H9 (cell line): Measurements from ENCODE around the gene E4F1. TPM values are rescaled to one million over a fixed set of nuclear protein-coding genes. Genes with fewer than 3 reads are reported as not detected.
A peak's percentile ranks its signal among the peaks of the same experiment; 100 is the strongest.

Experiments
- DNase-seq: peaks from one replicate; pipeline ENCODE4 v3.0.0-alpha.2; 2017
- H2AFZ ChIP-seq: one replicate; pipeline ENCODE4 v1.6.1; 2013; ENCODE audit warnings: mild to moderate bottlenecking, low read length, control low read depth, moderate library complexity
- H2AK5ac ChIP-seq: 2 replicates; pipeline ENCODE4 v1.6.1; 2013; ENCODE audit warnings: low read length, control low read depth, mixed read lengths; ENCODE audit not compliant: insufficient read length
- H2BK120ac ChIP-seq: one replicate; pipeline ENCODE4 v1.6.1; 2013; ENCODE audit warnings: low read depth, mild to moderate bottlenecking, low read length, control low read depth, inconsistent platforms; ENCODE audit not compliant: poor library complexity, severe bottlenecking
- H2BK12ac ChIP-seq: 2 replicates; pipeline ENCODE4 v1.6.1; 2013; ENCODE audit warnings: low read length, control low read depth, mixed read lengths, low read depth; ENCODE audit not compliant: insufficient read length
- H2BK15ac ChIP-seq: 2 replicates; pipeline ENCODE4 v1.6.1; 2013; ENCODE audit warnings: low read depth, low read length, control low read depth
- H2BK20ac ChIP-seq: one replicate; pipeline ENCODE4 v1.6.1; 2013; ENCODE audit warnings: low read depth, mild to moderate bottlenecking, low read length, control low read depth, inconsistent platforms; ENCODE audit not compliant: poor library complexity, severe bottlenecking
- H2BK5ac ChIP-seq: 2 replicates; pipeline ENCODE4 v1.6.1; 2013; ENCODE audit warnings: low read length, control low read depth, mixed read lengths; ENCODE audit not compliant: insufficient read length
- H3K14ac ChIP-seq: 2 replicates; pipeline ENCODE4 v1.6.1; 2013; ENCODE audit warnings: low read length, control low read depth; ENCODE audit not compliant: insufficient read depth
- H3K18ac ChIP-seq: 2 replicates; pipeline ENCODE4 v1.6.1; 2013; ENCODE audit warnings: low read depth, mild to moderate bottlenecking, mixed read lengths, low read length, control low read depth; ENCODE audit not compliant: insufficient read length
- H3K23ac ChIP-seq: 2 replicates; pipeline ENCODE4 v1.6.1; 2013; ENCODE audit warnings: low read length, control low read depth, mixed read lengths, low read depth; ENCODE audit not compliant: insufficient read length
- H3K23me2 ChIP-seq: 2 replicates; pipeline ENCODE4 v1.6.1; 2013; ENCODE audit warnings: low read depth, mild to moderate bottlenecking, mixed read lengths, low read length, control low read depth; ENCODE audit not compliant: insufficient read length, poor library complexity, severe bottlenecking
- H3K27ac ChIP-seq: 2 replicates; pipeline ENCODE4 v1.5.1; 2013; ENCODE audit warnings: low read length, control low read depth, mixed read lengths, low read depth; ENCODE audit not compliant: insufficient read length
- H3K27me3 ChIP-seq: 2 replicates; pipeline ENCODE4 v1.6.1; 2013; ENCODE audit warnings: low read length, control low read depth, inconsistent platforms; ENCODE audit not compliant: insufficient read depth
- H3K4ac ChIP-seq: 2 replicates; pipeline ENCODE4 v1.6.1; 2013; ENCODE audit warnings: low read depth, mild to moderate bottlenecking, control low read depth, inconsistent platforms, low read length, moderate library complexity
- H3K4me1 ChIP-seq: 2 replicates; pipeline ENCODE4 v1.6.1; 2013; ENCODE audit warnings: low read length, control low read depth, inconsistent platforms; ENCODE audit not compliant: insufficient read depth
- H3K4me2 ChIP-seq: 2 replicates; pipeline ENCODE4 v1.6.1; 2013; ENCODE audit warnings: low read length, control low read depth, mixed read lengths; ENCODE audit not compliant: insufficient read length, insufficient read depth
- H3K56ac ChIP-seq: 2 replicates; pipeline ENCODE4 v1.6.1; 2013; ENCODE audit warnings: low read depth, mild to moderate bottlenecking, mixed read lengths, low read length, control low read depth; ENCODE audit not compliant: insufficient read length
- H3K79me1 ChIP-seq: 2 replicates; pipeline ENCODE4 v1.6.1; 2013; ENCODE audit warnings: low read depth, mild to moderate bottlenecking, moderate library complexity, low read length, control low read depth, inconsistent platforms; ENCODE audit not compliant: insufficient read depth, poor library complexity, severe bottlenecking
- H3K79me2 ChIP-seq: 2 replicates; pipeline ENCODE4 v1.6.1; 2013; ENCODE audit warnings: low read length, control low read depth, inconsistent platforms; ENCODE audit not compliant: insufficient read depth
- H3K9ac ChIP-seq: 2 replicates; pipeline ENCODE4 v1.6.1; 2013; ENCODE audit warnings: low read length, control low read depth, mixed read lengths; ENCODE audit not compliant: insufficient read length; ENCODE audit errors: extremely low read depth
- H3K9me3 ChIP-seq: one replicate; pipeline ENCODE4 v1.6.1; 2013; ENCODE audit warnings: low read depth, low read length, inconsistent platforms; ENCODE audit not compliant: control insufficient read depth
- H3T11ph ChIP-seq: one replicate; pipeline ENCODE4 v1.6.1; 2013; ENCODE audit warnings: mild to moderate bottlenecking, low read length, control low read depth, inconsistent platforms
- H4K20me1 ChIP-seq: one replicate; pipeline ENCODE4 v1.6.1; 2013; ENCODE audit not compliant: control insufficient read depth, insufficient read length, insufficient read depth
- H4K5ac ChIP-seq: 2 replicates; pipeline ENCODE4 v1.6.1; 2013; ENCODE audit warnings: low read depth, mild to moderate bottlenecking, mixed read lengths, low read length, control low read depth; ENCODE audit not compliant: insufficient read length
- H4K8ac ChIP-seq: replicated peaks from 2 replicates; pipeline ENCODE4 v1.6.1; 2013; ENCODE audit warnings: low read length, control low read depth, mixed read lengths, low read depth; ENCODE audit not compliant: insufficient read length
- H4K91ac ChIP-seq: 2 replicates; pipeline ENCODE4 v1.6.1; 2013; ENCODE audit warnings: low read depth, mild to moderate bottlenecking, moderate library complexity, mixed read lengths, low read length, control low read depth; ENCODE audit not compliant: insufficient read length
- H3K27ac Mint-ChIP-seq, 3 experiments: 2 replicates in 2 of 3; 3 replicates in 1 of 3; pipeline ENCODE4 v1.8.0; 2020 to 2021; ENCODE audit warnings: mixed read lengths in 3 of 3, mild to moderate bottlenecking in 1 of 3, moderate library complexity in 1 of 3
- H3K27me3 Mint-ChIP-seq: 2 replicates; pipeline ENCODE4 v1.8.0; 2021; ENCODE audit warnings: low read depth, mild to moderate bottlenecking, moderate library complexity, mixed read lengths
- H3K36me3 Mint-ChIP-seq, 3 experiments: 2 replicates in 2 of 3; 3 replicates in 1 of 3; pipeline ENCODE4 v1.8.0; 2020 to 2021; ENCODE audit warnings: low read depth in 3 of 3, mixed read lengths in 3 of 3; ENCODE audit not compliant: insufficient read depth in 1 of 3
- H3K4me1 Mint-ChIP-seq, 2 experiments: 2 replicates each; pipeline ENCODE4 v1.8.0; 2020; ENCODE audit warnings: mixed read lengths in 2 of 2
- H3K4me3 Mint-ChIP-seq, 2 experiments: 2 replicates in 1 of 2; 3 replicates in 1 of 2; pipeline ENCODE4 v1.8.0; 2020 to 2021; ENCODE audit warnings: mild to moderate bottlenecking in 2 of 2, mixed read lengths in 2 of 2, moderate library complexity in 1 of 2
- H3K9me3 Mint-ChIP-seq, 2 experiments: 2 replicates in 1 of 2; 3 replicates in 1 of 2; pipeline ENCODE4 v1.8.0; 2020; ENCODE audit warnings: mild to moderate bottlenecking in 2 of 2, mixed read lengths in 2 of 2, moderate library complexity in 1 of 2
- CTCF ChIP-seq: fragments of 200-600 bp; sonication (generic); conservative IDR thresholded peaks from 3 replicates; pipeline ENCODE4 v1.8.0; 2021; ENCODE audit warnings: antibody characterized with exemption, mild to moderate bottlenecking
- WGBS: extraction: QIAGEN DNeasy Blood & Tissue Kit; methylation state at CpG from one replicate; pipeline ENCODE4 v1.1.7; 2013; ENCODE audit warnings: missing lambda C conversion rate, low lambda C conversion rate, mixed read lengths; ENCODE audit not compliant: insufficient read length; ENCODE audit errors: extremely low coverage; 5-methylcytosine and 5-hydroxymethylcytosine counted together
- total RNA-seq: library from RNA; stranded (reverse); gene quantifications from 2 replicates; pipeline ENCODE4 v1.2.1, GENCODE V29; 2021

The E4F1 gene
- total RNA-seq, 1 experiment from 2014 or later, result 35.9 TPM

GRCh38 chr16:2270588-2271470 lies 47.4 kb downstream of the E4F1 start:
- no peak overlapping the region for H3K4me2 ChIP-seq
- H3K9me3 Mint-ChIP-seq, result no peaks in the 10 kb centered on the region

More at GRCh38 chr16:2270588-2271470, 47.4 kb downstream of the E4F1 start:
- no peak overlapping the region for H2AFZ ChIP-seq
- no peaks in the 10 kb centered on the region for H3K9me3 ChIP-seq
- H2AK5ac ChIP-seq, result no peak overlapping the region
- no peaks in the 10 kb centered on the region for H3K23me2 ChIP-seq
- H3K9ac ChIP-seq, result no peak overlapping the region
- no peak for TF ChIP-seq CTCF
- Mint-ChIP-seq H3K27me3 (peaks cover 4% of the 10 kb centered on the region; the same call in 1 of the 2 replicates), H3K4me1 (peaks cover 14 to 18% of the 10 kb centered on the region in 2 experiments), H3K4me3 (no peak overlapping the region; a peak in 1 of 5 replicates), H3K36me3 (peaks cover 7 to 17% (median 14%) of the 10 kb centered on the region in 3 experiments; a peak in 6 of 7 replicates), H3K27ac (peak overlapping the region in 1 of 3 experiments; percentile 34; a peak in 1 of 7 replicates)
- no peak overlapping the region for H3K18ac ChIP-seq
- peaks cover 2% of the 10 kb centered on the region; the same call in 1 of the 2 replicates for H3K4me1 ChIP-seq
- no peaks in the 10 kb centered on the region for H4K20me1 ChIP-seq
- H3K79me2 ChIP-seq, result peaks cover 15% of the 10 kb centered on the region
- no peak overlapping the region for H4K8ac ChIP-seq
- DNase-seq, result no peak
- H2BK12ac ChIP-seq, result no peak overlapping the region
- no peak overlapping the region for H2BK20ac ChIP-seq
- H3K4ac ChIP-seq, result no peak overlapping the region
- H3K23ac ChIP-seq, result no peak overlapping the region
- H2BK5ac ChIP-seq, result no peak overlapping the region
- no CpG with 5 or more reads among the region's 15 CpGs for WGBS
- no peak overlapping the region for H4K5ac ChIP-seq
- no peak overlapping the region for H3K27ac ChIP-seq
- H3K27me3 ChIP-seq, result no peaks in the 10 kb centered on the region
- no peak overlapping the region for H4K91ac ChIP-seq
- no peak overlapping the region for H3T11ph ChIP-seq
- no peak overlapping the region for H2BK15ac ChIP-seq
- H3K79me1 ChIP-seq, result no peaks in the 10 kb centered on the region
- H3K56ac ChIP-seq, result no peak overlapping the region
- H2BK120ac ChIP-seq, result no peak overlapping the region
- no peak overlapping the region for H3K14ac ChIP-seq
